Measurements from ENCODE around the gene TNPO2. TPM values are rescaled to one million over a fixed set of nuclear protein-coding genes. Genes with fewer than 3 reads are reported as not detected.

TNPO2 gene
- total and polyA plus RNA-seq, 2 of the 13 experiments (the other 11 are each of a cell fraction or from before 2014, with no cell fraction given): 31.7 to 61.0 TPM

GRCh38 chr19:12681074-12681987 lies 42.4 kb downstream of the TNPO2 start, which contains the start of gene DHPS (continued):
- TF ChIP-seq ZNF446 (CRISPR knock-in tag; IDR thresholded peaks at IDR 0.05): 0 out of 2 replicates have a peak, but pooled peaks have one; percentile 56
- TF ChIP-seq TERF1 (CRISPR knock-in tag; IDR thresholded peaks at IDR 0.05): peak; percentile 39; the same call in 1 of the 2 replicates
- 0 out of 2 replicates have a peak, but pooled peaks have one; percentile 71 for TF ChIP-seq ZBTB39 (CRISPR knock-in tag; IDR thresholded peaks at IDR 0.05)
- 0 out of 2 replicates have a peak, but pooled peaks have one; percentile 65 for TF ChIP-seq ZNF841 (CRISPR knock-in tag; IDR thresholded peaks at IDR 0.05; ENCODE audit: borderline replicate concordance)
- peak; percentile 54; the same call in 1 of the 2 replicates for TF ChIP-seq NRL (CRISPR knock-in tag; IDR thresholded peaks at IDR 0.05; ENCODE audit: borderline replicate concordance)
- peak; percentile 85 for TF ChIP-seq ZNF556 (CRISPR knock-in tag; IDR thresholded peaks at IDR 0.05; ENCODE audit: borderline replicate concordance)
- TF ChIP-seq ZNF468 (CRISPR knock-in tag; IDR thresholded peaks at IDR 0.05): 0 out of 2 replicates have a peak, but pooled peaks have one; percentile 32
- TF ChIP-seq CENPBD1 (CRISPR knock-in tag; IDR thresholded peaks at IDR 0.05; ENCODE audit: borderline replicate concordance, low read depth): no peak
- TF ChIP-seq SOX6 (IDR thresholded peaks at IDR 0.05): no peak
- TF ChIP-seq SOX6 (CRISPR knock-in tag; IDR thresholded peaks at IDR 0.05): peak; percentile 68
- TF ChIP-seq ZNF317 (CRISPR knock-in tag; IDR thresholded peaks at IDR 0.05): peak; percentile 61; the same call in 1 of the 2 replicates
- TF ChIP-seq SIN3A (IDR thresholded peaks at IDR 0.05; ENCODE audit: borderline replicate concordance, low read depth, low read length): peak; percentile 69; the same call in 1 of the 2 replicates
- TF ChIP-seq XBP1 (CRISPR knock-in tag; IDR thresholded peaks at IDR 0.05): no peak
- peak; percentile 85 for TF ChIP-seq ZBTB14 (CRISPR knock-in tag; IDR thresholded peaks at IDR 0.05)
- no peak for TF ChIP-seq HNRNPK (IDR thresholded peaks at IDR 0.05; ENCODE audit: low read depth, low read length, poor library complexity, severe bottlenecking)
- TF ChIP-seq ZC3H4 (CRISPR knock-in tag; IDR thresholded peaks at IDR 0.05; ENCODE audit: borderline replicate concordance): peak; percentile 45; the same call in 1 of the 2 replicates
- peak; percentile 91; the same call in 1 of the 2 replicates for TF ChIP-seq ZFP91 (CRISPR knock-in tag; IDR thresholded peaks at IDR 0.05; ENCODE audit: borderline replicate concordance)
- no peak for TF ChIP-seq ZNF260 (CRISPR knock-in tag; IDR thresholded peaks at IDR 0.05; ENCODE audit: borderline replicate concordance, low read depth)
- peak; percentile 99 for TF ChIP-seq ZNF362 (CRISPR knock-in tag; IDR thresholded peaks at IDR 0.05; ENCODE audit: borderline replicate concordance)
